ENCODE data around the gene ASIC1.

ASIC1 gene

GRCh38 chr12:50120521-50120920 lies 63.1 kb downstream of the ASIC1 start:
- Histone ChIP-seq H2AFZ (ENCODE audit: low read length) (no peak overlapping the region), H3K4me1 (ENCODE audit: insufficient read depth, low read length, poor library complexity, severe bottlenecking) (peaks cover 26% of the 10 kb centered on the region), H3F3A (ENCODE audit: low read depth) (peaks cover 3% of the 10 kb centered on the region; the same call in 1 of the 2 replicates), H3K9me3 (ENCODE audit: insufficient read depth, low read depth, low read length) (no peaks in the 10 kb centered on the region), H3K79me2 (ENCODE audit: insufficient read depth, low read length) (peaks cover 44% of the 10 kb centered on the region), H4K20me1 (ENCODE audit: insufficient read depth, low read length, poor library complexity, severe bottlenecking) (peaks cover 6% of the 10 kb centered on the region), H3K36me3 (ENCODE audit: insufficient read depth, low read length) (peaks cover 19% of the 10 kb centered on the region; the same call in 1 of the 2 replicates), H3K27me3 (ENCODE audit: insufficient read depth, low read length, poor library complexity, severe bottlenecking) (no peaks in the 10 kb centered on the region), H3K4me3 (ENCODE audit: low read length, poor library complexity, severe bottlenecking) (no peak overlapping the region), H3K4me2 (ENCODE audit: low read depth, low read length, poor library complexity, severe bottlenecking) (no peak overlapping the region), H3K9ac (ENCODE audit: low read depth, low read length, poor library complexity, severe bottlenecking) (no peak overlapping the region), H3K9me2 (replicated peaks; ENCODE audit: low read depth, low read length) (no peaks in the 10 kb centered on the region)
- TF ChIP-seq CTCF (conservative IDR thresholded peaks at IDR 0.05; ENCODE audit: low read length), result no peak
- no peak for TF ChIP-seq EZH2phosphoT487 (IDR thresholded peaks at IDR 0.05; ENCODE audit: borderline replicate concordance)

- Histone ChIP-seq H4K20me1 (ENCODE audit: insufficient read depth, low read length, poor library complexity, severe bottlenecking) (peaks cover 6% of the 10 kb centered on the region), H3K4me2 (ENCODE audit: low read depth, low read length, poor library complexity, severe bottlenecking) (no peak overlapping the region), H3K4me3 (ENCODE audit: low read length, poor library complexity, severe bottlenecking) (no peak overlapping the region), H3K9me3 (ENCODE audit: insufficient read depth, low read depth, low read length) (no peaks in the 10 kb centered on the region), H3K9me2 (replicated peaks; ENCODE audit: low read depth, low read length) (no peaks in the 10 kb centered on the region), H3K9ac (ENCODE audit: low read depth, low read length, poor library complexity, severe bottlenecking) (no peak overlapping the region), H3F3A (ENCODE audit: low read depth) (peaks cover 3% of the 10 kb centered on the region; the same call in 1 of the 2 replicates), H2AFZ (ENCODE audit: low read length) (no peak overlapping the region), H3K4me1 (ENCODE audit: insufficient read depth, low read length, poor library complexity, severe bottlenecking) (peaks cover 26% of the 10 kb centered on the region), H3K36me3 (ENCODE audit: insufficient read depth, low read length) (peaks cover 19% of the 10 kb centered on the region; the same call in 1 of the 2 replicates), H3K79me2 (ENCODE audit: insufficient read depth, low read length) (peaks cover 39% of the 10 kb centered on the region), H3K27me3 (ENCODE audit: insufficient read depth, low read length, poor library complexity, severe bottlenecking) (no peaks in the 10 kb centered on the region)
- TF ChIP-seq CTCF (conservative IDR thresholded peaks at IDR 0.05; ENCODE audit: low read length) (no peak), EZH2phosphoT487 (IDR thresholded peaks at IDR 0.05; ENCODE audit: borderline replicate concordance) (no peak)
These were observed 63.6 kb downstream of the ASIC1 start for GRCh38 chr12:50120953-50121352.

GRCh38 chr12:50121641-50122040 lies 64.2 kb downstream of the ASIC1 start:
- no peak overlapping the region for H3K4me3 ChIP-seq (ENCODE audit: low read length, poor library complexity, severe bottlenecking)
- peaks cover 33% of the 10 kb centered on the region for H3K79me2 ChIP-seq (ENCODE audit: insufficient read depth, low read length)
- no peak for TF ChIP-seq EZH2phosphoT487 (IDR thresholded peaks at IDR 0.05; ENCODE audit: borderline replicate concordance)
- no peak for TF ChIP-seq CTCF (conservative IDR thresholded peaks at IDR 0.05; ENCODE audit: low read length)
- H3K36me3 ChIP-seq (ENCODE audit: insufficient read depth, low read length), result peaks cover 19% of the 10 kb centered on the region; the same call in 1 of the 2 replicates
- peaks cover 21% of the 10 kb centered on the region for H3K4me1 ChIP-seq (ENCODE audit: insufficient read depth, low read length, poor library complexity, severe bottlenecking)
- no peak overlapping the region for H3K9ac ChIP-seq (ENCODE audit: low read depth, low read length, poor library complexity, severe bottlenecking)
- H3K4me2 ChIP-seq (ENCODE audit: low read depth, low read length, poor library complexity, severe bottlenecking), result no peak overlapping the region
- H3K9me3 ChIP-seq (ENCODE audit: insufficient read depth, low read depth, low read length), result no peaks in the 10 kb centered on the region
- no peaks in the 10 kb centered on the region for H3K27me3 ChIP-seq (ENCODE audit: insufficient read depth, low read length, poor library complexity, severe bottlenecking)
- H2AFZ ChIP-seq (ENCODE audit: low read length), result no peak overlapping the region
- peaks cover 2% of the 10 kb centered on the region for H4K20me1 ChIP-seq (ENCODE audit: insufficient read depth, low read length, poor library complexity, severe bottlenecking)
- H3F3A ChIP-seq (ENCODE audit: low read depth), result peaks cover 3% of the 10 kb centered on the region; the same call in 1 of the 2 replicates
- H3K9me2 ChIP-seq (replicated peaks; ENCODE audit: low read depth, low read length), result no peaks in the 10 kb centered on the region
